ENCODE results near the gene C19orf53. TPM values are rescaled to one million over a fixed set of nuclear protein-coding genes. Genes with fewer than 3 reads are reported as not detected.

Gene C19orf53
- total and polyA plus RNA-seq, 10 of the 15 experiments (the other 5 are each of a cell fraction or from before 2014, with no cell fraction given), result 109 to 449 (median 218) TPM

GRCh38 chr19:13799669-13800068, 25.4 kb downstream of the C19orf53 start (continued):
- TF ChIP-seq ZNF207 (IDR thresholded peaks at IDR 0.05; ENCODE audit: borderline replicate concordance) (no peak), HDAC2 (IDR thresholded peaks at IDR 0.05) (no peak)

GRCh38 chr19:13803038-13803437, 28.8 kb downstream of the C19orf53 start:
- CTCF ChIA-PET, result no interaction called here

More at GRCh38 chr19:13803038-13803437, 28.8 kb downstream of the C19orf53 start:
- intact Hi-C loops (cut with micrococcal nuclease; ENCODE audit: unreplicated experiment) (no loop called here), in situ Hi-C loops (cut with MboI) (no loop called here)
- H4K20me1 ChIP-seq (ENCODE audit: control insufficient read depth, insufficient read depth), result no peaks in the 10 kb centered on the region
- H3K27ac ChIP-seq (ENCODE audit: control insufficient read depth, insufficient read depth), result no peak overlapping the region
- H3K4me1 ChIP-seq (ENCODE audit: control insufficient read depth, insufficient read depth, low read length), result no peaks in the 10 kb centered on the region
- over 99% methylated on average over 9 of the region's 9 CpGs for WGBS (ENCODE audit: insufficient coverage, insufficient replicate concordance, low lambda C conversion rate, missing lambda C conversion rate)
- ChIA-PET RAD21 (ENCODE audit: unreplicated experiment) (no interaction called here), SMC1A (ENCODE audit: uncharacterized antibody, unreplicated experiment) (no interaction called here), POLR2A (interaction anchor here (0.5 to 1.3 kb wide), 2 partner anchors 36 to 138 kb away, joined by 3 read pairs; no protein-coding TSS in a partner anchor)
- no peak for DNase-seq (ENCODE audit: low read depth, low spot score)
- no peak overlapping the region for H3K9ac ChIP-seq (ENCODE audit: control insufficient read depth, insufficient read depth, low read length)
- TF ChIP-seq TBL1XR1 (IDR thresholded peaks at IDR 0.05; ENCODE audit: low read depth, low read length), result no peak
- TF ChIP-seq SIN3A (IDR thresholded peaks at IDR 0.05; ENCODE audit: low read depth, low read length), result no peak
- TF ChIP-seq RAD51 (IDR thresholded peaks at IDR 0.05), result no peak
- TF ChIP-seq, protein P1, sequence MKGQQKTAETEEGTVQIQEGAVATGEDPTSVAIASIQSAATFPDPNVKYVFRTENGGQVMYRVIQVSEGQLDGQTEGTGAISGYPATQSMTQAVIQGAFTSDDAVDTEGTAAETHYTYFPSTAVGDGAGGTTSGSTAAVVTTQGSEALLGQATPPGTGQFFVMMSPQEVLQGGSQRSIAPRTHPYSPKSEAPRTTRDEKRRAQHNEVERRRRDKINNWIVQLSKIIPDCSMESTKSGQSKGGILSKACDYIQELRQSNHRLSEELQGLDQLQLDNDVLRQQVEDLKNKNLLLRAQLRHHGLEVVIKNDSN (IDR thresholded peaks at IDR 0.05; ENCODE audit: borderline replicate concordance, extremely low read length, insufficient read depth, low read depth, low read length), result no peak
- no peak for TF ChIP-seq ZNF24 (IDR thresholded peaks at IDR 0.05)
- TF ChIP-seq, protein P2, sequence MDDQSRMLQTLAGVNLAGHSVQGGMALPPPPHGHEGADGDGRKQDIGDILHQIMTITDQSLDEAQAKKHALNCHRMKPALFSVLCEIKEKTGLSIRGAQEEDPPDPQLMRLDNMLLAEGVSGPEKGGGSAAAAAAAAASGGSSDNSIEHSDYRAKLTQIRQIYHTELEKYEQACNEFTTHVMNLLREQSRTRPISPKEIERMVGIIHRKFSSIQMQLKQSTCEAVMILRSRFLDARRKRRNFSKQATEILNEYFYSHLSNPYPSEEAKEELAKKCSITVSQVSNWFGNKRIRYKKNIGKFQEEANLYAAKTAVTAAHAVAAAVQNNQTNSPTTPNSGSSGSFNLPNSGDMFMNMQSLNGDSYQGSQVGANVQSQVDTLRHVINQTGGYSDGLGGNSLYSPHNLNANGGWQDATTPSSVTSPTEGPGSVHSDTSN (IDR thresholded peaks at IDR 0.05; ENCODE audit: insufficient replicate concordance, low read depth, low read length), result no peak
- TF ChIP-seq NFYB (IDR thresholded peaks at IDR 0.05; ENCODE audit: insufficient read depth, low read depth, low read length), result no peak
- TF ChIP-seq ZNF274 (IDR thresholded peaks at IDR 0.05; ENCODE audit: insufficient read depth, insufficient read length), result no peak
- no peak for TF ChIP-seq CBX5 (IDR thresholded peaks at IDR 0.05; ENCODE audit: low read depth)
- TF ChIP-seq KDM1A (IDR thresholded peaks at IDR 0.05; ENCODE audit: borderline replicate concordance), result no peak
- no peak for TF ChIP-seq SRF (IDR thresholded peaks at IDR 0.05; ENCODE audit: low read depth in 2 of 2, low read length in 2 of 2)
- TF ChIP-seq RUNX3 (IDR thresholded peaks at IDR 0.05; ENCODE audit: low read length), result no peak
- TF ChIP-seq PML (IDR thresholded peaks at IDR 0.05; ENCODE audit: low read length), result no peak
- no peak for TF ChIP-seq EGR1 (IDR thresholded peaks at IDR 0.05; ENCODE audit: borderline replicate concordance in 1 of 2, low read depth in 2 of 2, low read length in 2 of 2)
- TF ChIP-seq NFYA (IDR thresholded peaks at IDR 0.05; ENCODE audit: borderline replicate concordance, low read depth, low read length), result no peak
- TF ChIP-seq TAF1 (IDR thresholded peaks at IDR 0.05; ENCODE audit: borderline replicate concordance, low read depth, low read length), result no peak
- TF ChIP-seq, protein P3, sequence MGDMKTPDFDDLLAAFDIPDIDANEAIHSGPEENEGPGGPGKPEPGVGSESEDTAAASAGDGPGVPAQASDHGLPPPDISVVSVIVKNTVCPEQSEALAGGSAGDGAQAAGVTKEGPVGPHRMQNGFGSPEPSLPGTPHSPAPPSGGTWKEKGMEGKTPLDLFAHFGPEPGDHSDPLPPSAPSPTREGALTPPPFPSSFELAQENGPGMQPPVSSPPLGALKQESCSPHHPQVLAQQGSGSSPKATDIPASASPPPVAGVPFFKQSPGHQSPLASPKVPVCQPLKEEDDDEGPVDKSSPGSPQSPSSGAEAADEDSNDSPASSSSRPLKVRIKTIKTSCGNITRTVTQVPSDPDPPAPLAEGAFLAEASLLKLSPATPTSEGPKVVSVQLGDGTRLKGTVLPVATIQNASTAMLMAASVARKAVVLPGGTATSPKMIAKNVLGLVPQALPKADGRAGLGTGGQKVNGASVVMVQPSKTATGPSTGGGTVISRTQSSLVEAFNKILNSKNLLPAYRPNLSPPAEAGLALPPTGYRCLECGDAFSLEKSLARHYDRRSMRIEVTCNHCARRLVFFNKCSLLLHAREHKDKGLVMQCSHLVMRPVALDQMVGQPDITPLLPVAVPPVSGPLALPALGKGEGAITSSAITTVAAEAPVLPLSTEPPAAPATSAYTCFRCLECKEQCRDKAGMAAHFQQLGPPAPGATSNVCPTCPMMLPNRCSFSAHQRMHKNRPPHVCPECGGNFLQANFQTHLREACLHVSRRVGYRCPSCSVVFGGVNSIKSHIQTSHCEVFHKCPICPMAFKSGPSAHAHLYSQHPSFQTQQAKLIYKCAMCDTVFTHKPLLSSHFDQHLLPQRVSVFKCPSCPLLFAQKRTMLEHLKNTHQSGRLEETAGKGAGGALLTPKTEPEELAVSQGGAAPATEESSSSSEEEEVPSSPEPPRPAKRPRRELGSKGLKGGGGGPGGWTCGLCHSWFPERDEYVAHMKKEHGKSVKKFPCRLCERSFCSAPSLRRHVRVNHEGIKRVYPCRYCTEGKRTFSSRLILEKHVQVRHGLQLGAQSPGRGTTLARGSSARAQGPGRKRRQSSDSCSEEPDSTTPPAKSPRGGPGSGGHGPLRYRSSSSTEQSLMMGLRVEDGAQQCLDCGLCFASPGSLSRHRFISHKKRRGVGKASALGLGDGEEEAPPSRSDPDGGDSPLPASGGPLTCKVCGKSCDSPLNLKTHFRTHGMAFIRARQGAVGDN (IDR thresholded peaks at IDR 0.05), result no peak
- H2AFZ ChIP-seq (ENCODE audit: control insufficient read depth, low read depth, low read length), result no peak overlapping the region
- H3K36me3 ChIP-seq (ENCODE audit: control insufficient read depth in 2 of 2, insufficient read depth in 2 of 2, low read length in 1 of 2), result no peaks in the 10 kb centered on the region
- H3K9me3 ChIP-seq (replicated peaks; ENCODE audit: control insufficient read depth, insufficient read depth, low read length), result no peaks in the 10 kb centered on the region; the same call in 2 of the 3 replicates
- no peak for FAIRE-seq
- BruUV-seq (replicated peaks), result TSS peak; percentile 57
- no peak overlapping the region for H3K4me3 ChIP-seq
- H3K79me2 ChIP-seq (ENCODE audit: control insufficient read depth, insufficient read depth, low read length), result no peaks in the 10 kb centered on the region
- ATAC-seq, result no peak
- H3K4me2 ChIP-seq (ENCODE audit: control insufficient read depth, insufficient read depth), result no peak overlapping the region
- H3K27me3 ChIP-seq (replicated peaks in 1 of 2; ENCODE audit: control insufficient read depth in 2 of 2, insufficient read depth in 2 of 2, low read length in 1 of 2), result no peaks in the 10 kb centered on the region

All from GM12878 (cell line).